Gastroesophageal sphincter (tissue), 3 donors: ENCODE results near the gene CSPG4.

ENCODE experiments used
- POLR2A ChIP-seq, 2 donors: fragments of 450-650 bp; IDR thresholded peaks; one replicate each; pipeline ENCODE4 v1.6.1; 2017; ENCODE audit warnings: antibody characterized with exemption in 2 of 2, mild to moderate bottlenecking in 2 of 2, moderate library complexity in 1 of 2
- POLR2AphosphoS5 ChIP-seq: sonication (generic); formaldehyde crosslinking; IDR thresholded peaks from one replicate; pipeline ENCODE4 v1.6.1; 2017; ENCODE audit warnings: antibody characterized with exemption
- TF ChIP-seq, protein P1 (sequence below), 4 experiments: fragments of 200-600 bp in 2 of 4; fragments of 450-650 bp in 2 of 4; sonication (generic) in 1 of 4; IDR thresholded peaks; one replicate each; pipeline ENCODE4 v1.5.1; 2017 to 2019; ENCODE audit warnings: antibody characterized with exemption in 4 of 4, mild to moderate bottlenecking in 2 of 4, moderate library complexity in 2 of 4

DNA sequence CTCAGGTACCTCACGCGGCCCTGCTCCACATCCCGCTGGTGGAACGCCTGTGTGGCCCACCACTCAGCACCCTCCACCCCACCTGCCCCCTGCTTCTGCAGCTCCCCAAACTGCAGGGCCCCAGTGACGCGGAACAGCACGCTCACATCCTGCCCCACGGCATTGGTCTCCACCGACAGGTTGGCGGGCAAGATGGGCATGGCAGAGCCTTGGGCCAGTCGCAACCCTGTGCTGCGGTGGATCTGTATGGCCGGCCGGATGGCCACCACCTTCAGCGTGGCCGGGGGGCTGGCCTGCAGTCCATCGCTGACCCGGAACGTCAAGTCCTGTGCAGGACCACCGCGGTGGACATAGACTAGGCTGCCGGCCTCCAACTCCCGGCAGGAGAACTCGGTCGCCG, 23.8 kb downstream of the CSPG4 start:
- TF ChIP-seq, protein P1, sequence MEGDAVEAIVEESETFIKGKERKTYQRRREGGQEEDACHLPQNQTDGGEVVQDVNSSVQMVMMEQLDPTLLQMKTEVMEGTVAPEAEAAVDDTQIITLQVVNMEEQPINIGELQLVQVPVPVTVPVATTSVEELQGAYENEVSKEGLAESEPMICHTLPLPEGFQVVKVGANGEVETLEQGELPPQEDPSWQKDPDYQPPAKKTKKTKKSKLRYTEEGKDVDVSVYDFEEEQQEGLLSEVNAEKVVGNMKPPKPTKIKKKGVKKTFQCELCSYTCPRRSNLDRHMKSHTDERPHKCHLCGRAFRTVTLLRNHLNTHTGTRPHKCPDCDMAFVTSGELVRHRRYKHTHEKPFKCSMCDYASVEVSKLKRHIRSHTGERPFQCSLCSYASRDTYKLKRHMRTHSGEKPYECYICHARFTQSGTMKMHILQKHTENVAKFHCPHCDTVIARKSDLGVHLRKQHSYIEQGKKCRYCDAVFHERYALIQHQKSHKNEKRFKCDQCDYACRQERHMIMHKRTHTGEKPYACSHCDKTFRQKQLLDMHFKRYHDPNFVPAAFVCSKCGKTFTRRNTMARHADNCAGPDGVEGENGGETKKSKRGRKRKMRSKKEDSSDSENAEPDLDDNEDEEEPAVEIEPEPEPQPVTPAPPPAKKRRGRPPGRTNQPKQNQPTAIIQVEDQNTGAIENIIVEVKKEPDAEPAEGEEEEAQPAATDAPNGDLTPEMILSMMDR (IDR thresholded peaks at IDR 0.05), result no peak
- TF ChIP-seq POLR2AphosphoS5, result no peak
- no peak for TF ChIP-seq POLR2A (IDR thresholded peaks at IDR 0.05)
